K562 (cell line): ENCODE results near the gene LRRC70. TPM values are rescaled to one million over a fixed set of nuclear protein-coding genes. Genes with fewer than 3 reads are reported as not detected.

Experiments used
- ATF6 ChIP-seq: sonication (generic); formaldehyde crosslinking; IDR thresholded peaks from 2 replicates; pipeline ENCODE4 v1.4.0; 2020; ENCODE audit warnings: mild to moderate bottlenecking, missing genetic modification reagents
- CEBPG ChIP-seq, 3 experiments: fragments of 200-800 bp in 1 of 3; sonication (Bioruptor generic) in 1 of 3; sonication (generic) in 1 of 3; formaldehyde crosslinking in 1 of 3; IDR thresholded peaks in 2 of 3; conservative IDR thresholded peaks in 1 of 3; 2 replicates each; pipeline versions ENCODE4 v1.6.1 to v1.8.0; 2016 to 2022; ENCODE audit warnings: missing compliant biosample characterization in 2 of 3, missing genetic modification characterization in 2 of 3, mild to moderate bottlenecking in 1 of 3, missing genetic modification reagents in 1 of 3
- E2F4 ChIP-seq: sonication (generic); formaldehyde crosslinking; IDR thresholded peaks from 2 replicates; pipeline ENCODE4 v1.8.0; 2022; ENCODE audit warnings: mild to moderate bottlenecking, low read depth, missing genetic modification reagents
- KLF16 ChIP-seq: IDR thresholded peaks from 2 replicates; pipeline ENCODE4 v1.6.1; 2016; ENCODE audit warnings: antibody characterized with exemption
- ZC3H11A ChIP-seq: IDR thresholded peaks from 2 replicates; pipeline ENCODE4 v1.6.1; 2012; ENCODE audit warnings: low read depth, low read length, improper control_type of control experiment
- ZKSCAN3 ChIP-seq: fragments of 250-450 bp; sonication (Bioruptor Pico); IDR thresholded peaks from 2 replicates; pipeline ENCODE4 v1.4.0; 2020
- ZNF384 ChIP-seq: IDR thresholded peaks from 2 replicates; pipeline ENCODE4 v1.6.1; 2012; ENCODE audit warnings: low read depth, low read length, improper control_type of control experiment
- ZNF445 ChIP-seq: fragments of 250-450 bp; sonication (Bioruptor Pico); IDR thresholded peaks from 2 replicates; pipeline ENCODE4 v1.4.0; 2020; ENCODE audit warnings: low read depth, mild to moderate bottlenecking, moderate library complexity
- ZNF589 ChIP-seq: fragments of 200-800 bp; sonication (Bioruptor generic); IDR thresholded peaks from 2 replicates; pipeline ENCODE4 v1.6.1; 2016; ENCODE audit warnings: low read depth, missing genetic modification characterization, missing compliant biosample characterization
- polyA plus RNA-seq, 8 experiments: library from polyadenylated mRNA; depleted of rRNA in 4 of 8; stranded (reverse) in 5 of 8; unstranded in 3 of 8; fragments of >200 nt; fragmentation: Nextera tagmentation in 2 of 8; fragmentation: Illumina TruSeq in 1 of 8; extraction: Ambion mirVana in 2 of 8; extraction: Trizol in 1 of 8; gene quantifications; 2 replicates each; pipeline versions ENCODE4 v1.2.1 to v1.2.3, GENCODE V29; 2011 to 2014; ENCODE audit warnings: inconsistent platforms in 1 of 8, missing spikeins in 1 of 8
- total RNA-seq, 7 experiments: library from RNA; depleted of rRNA in 6 of 7; stranded (reverse); fragments of >200 nt in 6 of 7; fragmentation: Illumina TruSeq in 2 of 7; extraction: Trizol in 2 of 7; gene quantifications; 2 replicates each; pipeline versions ENCODE4 v1.2.1 to v1.2.3, GENCODE V29; 2011 to 2021; ENCODE audit warnings: low replicate concordance in 1 of 7
- TF ChIP-seq, protein P1 (sequence below): fragments of 200-600 bp; sonication (generic); IDR thresholded peaks from one replicate; pipeline ENCODE4 v1.6.1; 2012; ENCODE audit warnings: mild to moderate bottlenecking, low read depth, low read length, inconsistent platforms

LRRC70 gene
- total and polyA plus RNA-seq, 9 of the 15 experiments (the other 6 are each of a cell fraction or from before 2014, with no cell fraction given), result 0.21 to 2.1 (median 0.73) TPM

- TF ChIP-seq, protein P1, sequence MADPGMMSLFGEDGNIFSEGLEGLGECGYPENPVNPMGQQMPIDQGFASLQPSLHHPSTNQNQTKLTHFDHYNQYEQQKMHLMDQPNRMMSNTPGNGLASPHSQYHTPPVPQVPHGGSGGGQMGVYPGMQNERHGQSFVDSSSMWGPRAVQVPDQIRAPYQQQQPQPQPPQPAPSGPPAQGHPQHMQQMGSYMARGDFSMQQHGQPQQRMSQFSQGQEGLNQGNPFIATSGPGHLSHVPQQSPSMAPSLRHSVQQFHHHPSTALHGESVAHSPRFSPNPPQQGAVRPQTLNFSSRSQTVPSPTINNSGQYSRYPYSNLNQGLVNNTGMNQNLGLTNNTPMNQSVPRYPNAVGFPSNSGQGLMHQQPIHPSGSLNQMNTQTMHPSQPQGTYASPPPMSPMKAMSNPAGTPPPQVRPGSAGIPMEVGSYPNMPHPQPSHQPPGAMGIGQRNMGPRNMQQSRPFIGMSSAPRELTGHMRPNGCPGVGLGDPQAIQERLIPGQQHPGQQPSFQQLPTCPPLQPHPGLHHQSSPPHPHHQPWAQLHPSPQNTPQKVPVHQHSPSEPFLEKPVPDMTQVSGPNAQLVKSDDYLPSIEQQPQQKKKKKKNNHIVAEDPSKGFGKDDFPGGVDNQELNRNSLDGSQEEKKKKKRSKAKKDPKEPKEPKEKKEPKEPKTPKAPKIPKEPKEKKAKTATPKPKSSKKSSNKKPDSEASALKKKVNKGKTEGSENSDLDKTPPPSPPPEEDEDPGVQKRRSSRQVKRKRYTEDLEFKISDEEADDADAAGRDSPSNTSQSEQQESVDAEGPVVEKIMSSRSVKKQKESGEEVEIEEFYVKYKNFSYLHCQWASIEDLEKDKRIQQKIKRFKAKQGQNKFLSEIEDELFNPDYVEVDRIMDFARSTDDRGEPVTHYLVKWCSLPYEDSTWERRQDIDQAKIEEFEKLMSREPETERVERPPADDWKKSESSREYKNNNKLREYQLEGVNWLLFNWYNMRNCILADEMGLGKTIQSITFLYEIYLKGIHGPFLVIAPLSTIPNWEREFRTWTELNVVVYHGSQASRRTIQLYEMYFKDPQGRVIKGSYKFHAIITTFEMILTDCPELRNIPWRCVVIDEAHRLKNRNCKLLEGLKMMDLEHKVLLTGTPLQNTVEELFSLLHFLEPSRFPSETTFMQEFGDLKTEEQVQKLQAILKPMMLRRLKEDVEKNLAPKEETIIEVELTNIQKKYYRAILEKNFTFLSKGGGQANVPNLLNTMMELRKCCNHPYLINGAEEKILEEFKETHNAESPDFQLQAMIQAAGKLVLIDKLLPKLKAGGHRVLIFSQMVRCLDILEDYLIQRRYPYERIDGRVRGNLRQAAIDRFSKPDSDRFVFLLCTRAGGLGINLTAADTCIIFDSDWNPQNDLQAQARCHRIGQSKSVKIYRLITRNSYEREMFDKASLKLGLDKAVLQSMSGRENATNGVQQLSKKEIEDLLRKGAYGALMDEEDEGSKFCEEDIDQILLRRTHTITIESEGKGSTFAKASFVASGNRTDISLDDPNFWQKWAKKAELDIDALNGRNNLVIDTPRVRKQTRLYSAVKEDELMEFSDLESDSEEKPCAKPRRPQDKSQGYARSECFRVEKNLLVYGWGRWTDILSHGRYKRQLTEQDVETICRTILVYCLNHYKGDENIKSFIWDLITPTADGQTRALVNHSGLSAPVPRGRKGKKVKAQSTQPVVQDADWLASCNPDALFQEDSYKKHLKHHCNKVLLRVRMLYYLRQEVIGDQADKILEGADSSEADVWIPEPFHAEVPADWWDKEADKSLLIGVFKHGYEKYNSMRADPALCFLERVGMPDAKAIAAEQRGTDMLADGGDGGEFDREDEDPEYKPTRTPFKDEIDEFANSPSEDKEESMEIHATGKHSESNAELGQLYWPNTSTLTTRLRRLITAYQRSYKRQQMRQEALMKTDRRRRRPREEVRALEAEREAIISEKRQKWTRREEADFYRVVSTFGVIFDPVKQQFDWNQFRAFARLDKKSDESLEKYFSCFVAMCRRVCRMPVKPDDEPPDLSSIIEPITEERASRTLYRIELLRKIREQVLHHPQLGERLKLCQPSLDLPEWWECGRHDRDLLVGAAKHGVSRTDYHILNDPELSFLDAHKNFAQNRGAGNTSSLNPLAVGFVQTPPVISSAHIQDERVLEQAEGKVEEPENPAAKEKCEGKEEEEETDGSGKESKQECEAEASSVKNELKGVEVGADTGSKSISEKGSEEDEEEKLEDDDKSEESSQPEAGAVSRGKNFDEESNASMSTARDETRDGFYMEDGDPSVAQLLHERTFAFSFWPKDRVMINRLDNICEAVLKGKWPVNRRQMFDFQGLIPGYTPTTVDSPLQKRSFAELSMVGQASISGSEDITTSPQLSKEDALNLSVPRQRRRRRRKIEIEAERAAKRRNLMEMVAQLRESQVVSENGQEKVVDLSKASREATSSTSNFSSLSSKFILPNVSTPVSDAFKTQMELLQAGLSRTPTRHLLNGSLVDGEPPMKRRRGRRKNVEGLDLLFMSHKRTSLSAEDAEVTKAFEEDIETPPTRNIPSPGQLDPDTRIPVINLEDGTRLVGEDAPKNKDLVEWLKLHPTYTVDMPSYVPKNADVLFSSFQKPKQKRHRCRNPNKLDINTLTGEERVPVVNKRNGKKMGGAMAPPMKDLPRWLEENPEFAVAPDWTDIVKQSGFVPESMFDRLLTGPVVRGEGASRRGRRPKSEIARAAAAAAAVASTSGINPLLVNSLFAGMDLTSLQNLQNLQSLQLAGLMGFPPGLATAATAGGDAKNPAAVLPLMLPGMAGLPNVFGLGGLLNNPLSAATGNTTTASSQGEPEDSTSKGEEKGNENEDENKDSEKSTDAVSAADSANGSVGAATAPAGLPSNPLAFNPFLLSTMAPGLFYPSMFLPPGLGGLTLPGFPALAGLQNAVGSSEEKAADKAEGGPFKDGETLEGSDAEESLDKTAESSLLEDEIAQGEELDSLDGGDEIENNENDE, result no peak
- no peak for TF ChIP-seq ZNF589 (CRISPR knock-in tag)
- TF ChIP-seq ZKSCAN3 (CRISPR knock-in tag), result no peak
- TF ChIP-seq CEBPG (CRISPR knock-in tag; IDR thresholded peaks at IDR 0.05), result no peak
- peak; percentile 18 to 89; a peak in 2 of 4 replicates for TF ChIP-seq CEBPG (tag; conservative IDR thresholded peaks at IDR 0.05 in 1 of 2, IDR thresholded peaks at IDR 0.05 in 1 of 2)
- no peak for TF ChIP-seq KLF16
- TF ChIP-seq ZC3H11A, result no peak
- no peak for TF ChIP-seq E2F4
- no peak for TF ChIP-seq ATF6 (CRISPR knock-in tag)
- TF ChIP-seq ZNF384, result no peak
- TF ChIP-seq ZNF445 (CRISPR knock-in tag), result no peak
These were observed 40.3 kb upstream of the LRRC70 start (continued) for GRCh38 chr5:62538017-62538942.
